Measurements from ENCODE around the gene GRPEL1. TPM values are rescaled to one million over a fixed set of nuclear protein-coding genes. Genes with fewer than 3 reads are reported as not detected.

Gene GRPEL1
- total RNA-seq, 1 experiment from 2014 or later, result 78.9 TPM

- H3K27me3 ChIP-seq, result no peaks in the 10 kb centered on the region
- no peak overlapping the region for H3K27ac ChIP-seq
- no peak for DNase-seq
- H3K4me3 ChIP-seq, result no peak overlapping the region
- peaks cover 8% of the 10 kb centered on the region; the same call in 1 of the 2 replicates for H3K36me3 ChIP-seq
- no peaks in the 10 kb centered on the region for H3K9me3 ChIP-seq (replicated peaks)
- no peaks in the 10 kb centered on the region for H3K4me1 ChIP-seq
Measured at GRCh38 chr4:7049295-7049694, 18.6 kb downstream of the GRPEL1 start.

- DNase-seq, result no peak
- H3K4me1 ChIP-seq, result no peaks in the 10 kb centered on the region
Measured at GRCh38 chr4:7048642-7049041, 19.2 kb downstream of the GRPEL1 start.

GRCh38 chr4:7046971-7047370, 20.9 kb downstream of the GRPEL1 start:
- Histone ChIP-seq H3K4me1 (peaks cover 1% of the 10 kb centered on the region), H3K27me3 (no peaks in the 10 kb centered on the region), H3K9me3 (replicated peaks) (no peaks in the 10 kb centered on the region), H3K4me3 (no peak overlapping the region), H3K36me3 (no peaks in the 10 kb centered on the region), H3K27ac (no peak overlapping the region)
- DNase-seq, result no peak

More at GRCh38 chr4:7048642-7049041, 19.2 kb downstream of the GRPEL1 start:
- H3K36me3 ChIP-seq, result peaks cover 2% of the 10 kb centered on the region; the same call in 1 of the 2 replicates
- no peak overlapping the region for H3K4me3 ChIP-seq
- H3K27me3 ChIP-seq, result no peaks in the 10 kb centered on the region
- H3K9me3 ChIP-seq (replicated peaks), result no peaks in the 10 kb centered on the region
- H3K27ac ChIP-seq, result no peak overlapping the region

- Histone ChIP-seq H3K9me3 (replicated peaks) (no peaks in the 10 kb centered on the region), H3K27me3 (no peaks in the 10 kb centered on the region), H3K4me1 (peaks cover 5% of the 10 kb centered on the region), H3K4me3 (no peak overlapping the region), H3K27ac (no peak overlapping the region), H3K36me3 (no peaks in the 10 kb centered on the region)
- DNase-seq, result no peak
Measured at GRCh38 chr4:7045961-7046921, 21.6 kb downstream of the GRPEL1 start.

GRCh38 chr4:7045553-7045952, 22.3 kb downstream of the GRPEL1 start:
- no peak overlapping the region for H3K27ac ChIP-seq
- H3K4me1 ChIP-seq, result peaks cover 5% of the 10 kb centered on the region
- H3K36me3 ChIP-seq, result no peaks in the 10 kb centered on the region
- H3K27me3 ChIP-seq, result no peaks in the 10 kb centered on the region
- no peaks in the 10 kb centered on the region for H3K9me3 ChIP-seq (replicated peaks)
- DNase-seq, result no peak
- no peak overlapping the region for H3K4me3 ChIP-seq

- Histone ChIP-seq H3K9me3 (replicated peaks) (no peaks in the 10 kb centered on the region), H3K36me3 (no peaks in the 10 kb centered on the region), H3K27ac (no peak overlapping the region; the same call in 1 of the 2 replicates), H3K4me3 (peak overlapping the region; percentile 96), H3K4me1 (peaks cover 5% of the 10 kb centered on the region), H3K27me3 (no peaks in the 10 kb centered on the region)
- DNase-seq, result no peak
Measured at GRCh38 chr4:7044137-7044930, 23.5 kb downstream of the GRPEL1 start.

- Histone ChIP-seq H3K27me3 (no peaks in the 10 kb centered on the region), H3K9me3 (replicated peaks) (no peaks in the 10 kb centered on the region), H3K36me3 (no peaks in the 10 kb centered on the region), H3K4me3 (peak within 1 kb of the TSS; percentile 96), H3K27ac (peak within 1 kb of the TSS; percentile 62), H3K4me1 (peaks cover 5% of the 10 kb centered on the region)
- peak; percentile 58 to 67 for DNase-seq
Measured at GRCh38 chr4:7043284-7044136, 24.4 kb downstream of the GRPEL1 start, which contains the start of gene TADA2B. Gene TADA2B, plus strand, starts transcription at chr4:7043372. Its CDS starts 208 bp downstream, at chr4:7043580.

- H3K36me3 ChIP-seq, result no peaks in the 10 kb centered on the region
- no peaks in the 10 kb centered on the region for H3K9me3 ChIP-seq (replicated peaks)
- no peaks in the 10 kb centered on the region for H3K27me3 ChIP-seq
- H3K4me1 ChIP-seq, result peaks cover 5% of the 10 kb centered on the region
- peak; percentile 98 for DNase-seq
- peak overlapping the region; percentile 64 for H3K4me3 ChIP-seq
- no peak overlapping the region for H3K27ac ChIP-seq
Measured at GRCh38 chr4:7042503-7043283, 25.2 kb downstream of the GRPEL1 start.

- H3K4me3 ChIP-seq, result peak overlapping the region; percentile 64
- peaks cover 5% of the 10 kb centered on the region for H3K4me1 ChIP-seq
- no peaks in the 10 kb centered on the region for H3K9me3 ChIP-seq (replicated peaks)
- no peaks in the 10 kb centered on the region for H3K27me3 ChIP-seq
- no peak overlapping the region for H3K27ac ChIP-seq
- no peaks in the 10 kb centered on the region for H3K36me3 ChIP-seq
- DNase-seq, result peak; percentile 51 to 61
Measured at GRCh38 chr4:7041801-7042502, 25.9 kb downstream of the GRPEL1 start.

- H3K27me3 ChIP-seq, result no peaks in the 10 kb centered on the region
- no peaks in the 10 kb centered on the region for H3K9me3 ChIP-seq (replicated peaks)
- H3K4me1 ChIP-seq, result peaks cover 5% of the 10 kb centered on the region
- H3K36me3 ChIP-seq, result no peaks in the 10 kb centered on the region
- no peak for DNase-seq
- no peak overlapping the region for H3K4me3 ChIP-seq
- no peak overlapping the region for H3K27ac ChIP-seq
Measured at GRCh38 chr4:7041246-7041645, 26.6 kb downstream of the GRPEL1 start.

GRCh38 chr4:7040765-7041164, 27.1 kb downstream of the GRPEL1 start:
- Histone ChIP-seq H3K27ac (no peak overlapping the region), H3K27me3 (no peaks in the 10 kb centered on the region), H3K4me3 (no peak overlapping the region), H3K36me3 (no peaks in the 10 kb centered on the region), H3K4me1 (peaks cover 5% of the 10 kb centered on the region), H3K9me3 (replicated peaks) (no peaks in the 10 kb centered on the region)
- no peak for DNase-seq

GRCh38 chr4:7037425-7037824, 30.4 kb downstream of the GRPEL1 start:
- H3K27me3 ChIP-seq, result no peaks in the 10 kb centered on the region
- H3K4me1 ChIP-seq, result peaks cover 5% of the 10 kb centered on the region
- no peak for DNase-seq
- H3K4me3 ChIP-seq, result no peak overlapping the region
- H3K27ac ChIP-seq, result no peak overlapping the region
- H3K36me3 ChIP-seq, result no peaks in the 10 kb centered on the region
- no peaks in the 10 kb centered on the region for H3K9me3 ChIP-seq (replicated peaks)
